ENCODE measurements around the gene RPL23. TPM values are rescaled to one million over a fixed set of nuclear protein-coding genes. Genes with fewer than 3 reads are reported as not detected.
A peak's percentile ranks its signal among the peaks of the same experiment; 100 is the strongest.

RPL23 gene
- total and polyA plus RNA-seq, 9 of the 15 experiments (the other 6 are each of a cell fraction or from before 2014, with no cell fraction given): 1,745 to 3,667 (median 3,096) TPM

- TF ChIP-seq HMGN3 (IDR thresholded peaks at IDR 0.05; ENCODE audit: borderline replicate concordance, extremely low read depth, insufficient read length, low read depth, low read length): no peak
- TF ChIP-seq, protein P1, sequence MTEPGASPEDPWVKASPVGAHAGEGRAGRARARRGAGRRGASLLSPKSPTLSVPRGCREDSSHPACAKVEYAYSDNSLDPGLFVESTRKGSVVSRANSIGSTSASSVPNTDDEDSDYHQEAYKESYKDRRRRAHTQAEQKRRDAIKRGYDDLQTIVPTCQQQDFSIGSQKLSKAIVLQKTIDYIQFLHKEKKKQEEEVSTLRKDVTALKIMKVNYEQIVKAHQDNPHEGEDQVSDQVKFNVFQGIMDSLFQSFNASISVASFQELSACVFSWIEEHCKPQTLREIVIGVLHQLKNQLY (CRISPR knock-in tag; conservative IDR thresholded peaks at IDR 0.05): no peak
- no peak for TF ChIP-seq CHD1 (IDR thresholded peaks at IDR 0.05; ENCODE audit: low read length)
- TF ChIP-seq CC2D1A (IDR thresholded peaks at IDR 0.05): no peak
- TF ChIP-seq, protein P2, sequence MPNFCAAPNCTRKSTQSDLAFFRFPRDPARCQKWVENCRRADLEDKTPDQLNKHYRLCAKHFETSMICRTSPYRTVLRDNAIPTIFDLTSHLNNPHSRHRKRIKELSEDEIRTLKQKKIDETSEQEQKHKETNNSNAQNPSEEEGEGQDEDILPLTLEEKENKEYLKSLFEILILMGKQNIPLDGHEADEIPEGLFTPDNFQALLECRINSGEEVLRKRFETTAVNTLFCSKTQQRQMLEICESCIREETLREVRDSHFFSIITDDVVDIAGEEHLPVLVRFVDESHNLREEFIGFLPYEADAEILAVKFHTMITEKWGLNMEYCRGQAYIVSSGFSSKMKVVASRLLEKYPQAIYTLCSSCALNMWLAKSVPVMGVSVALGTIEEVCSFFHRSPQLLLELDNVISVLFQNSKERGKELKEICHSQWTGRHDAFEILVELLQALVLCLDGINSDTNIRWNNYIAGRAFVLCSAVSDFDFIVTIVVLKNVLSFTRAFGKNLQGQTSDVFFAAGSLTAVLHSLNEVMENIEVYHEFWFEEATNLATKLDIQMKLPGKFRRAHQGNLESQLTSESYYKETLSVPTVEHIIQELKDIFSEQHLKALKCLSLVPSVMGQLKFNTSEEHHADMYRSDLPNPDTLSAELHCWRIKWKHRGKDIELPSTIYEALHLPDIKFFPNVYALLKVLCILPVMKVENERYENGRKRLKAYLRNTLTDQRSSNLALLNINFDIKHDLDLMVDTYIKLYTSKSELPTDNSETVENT (CRISPR knock-in tag; IDR thresholded peaks at IDR 0.05): no peak
- no peak for TF ChIP-seq NR3C1 (CRISPR knock-in tag; IDR thresholded peaks at IDR 0.05)
- TF ChIP-seq RNF2 (IDR thresholded peaks at IDR 0.05): peak; percentile 78; the same call in 1 of the 2 replicates
- no peak for TF ChIP-seq SREBF1 (IDR thresholded peaks at IDR 0.05; ENCODE audit: borderline replicate concordance, low read depth, low read length)
- TF ChIP-seq, protein P3, sequence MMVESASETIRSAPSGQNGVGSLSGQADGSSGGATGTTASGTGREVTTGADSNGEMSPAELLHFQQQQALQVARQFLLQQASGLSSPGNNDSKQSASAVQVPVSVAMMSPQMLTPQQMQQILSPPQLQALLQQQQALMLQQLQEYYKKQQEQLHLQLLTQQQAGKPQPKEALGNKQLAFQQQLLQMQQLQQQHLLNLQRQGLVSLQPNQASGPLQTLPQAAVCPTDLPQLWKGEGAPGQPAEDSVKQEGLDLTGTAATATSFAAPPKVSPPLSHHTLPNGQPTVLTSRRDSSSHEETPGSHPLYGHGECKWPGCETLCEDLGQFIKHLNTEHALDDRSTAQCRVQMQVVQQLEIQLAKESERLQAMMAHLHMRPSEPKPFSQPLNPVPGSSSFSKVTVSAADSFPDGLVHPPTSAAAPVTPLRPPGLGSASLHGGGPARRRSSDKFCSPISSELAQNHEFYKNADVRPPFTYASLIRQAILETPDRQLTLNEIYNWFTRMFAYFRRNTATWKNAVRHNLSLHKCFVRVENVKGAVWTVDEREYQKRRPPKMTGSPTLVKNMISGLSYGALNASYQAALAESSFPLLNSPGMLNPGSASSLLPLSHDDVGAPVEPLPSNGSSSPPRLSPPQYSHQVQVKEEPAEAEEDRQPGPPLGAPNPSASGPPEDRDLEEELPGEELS (CRISPR knock-in tag; IDR thresholded peaks at IDR 0.05; ENCODE audit: borderline replicate concordance): no peak
- TF ChIP-seq ZHX1 (conservative IDR thresholded peaks at IDR 0.05; ENCODE audit: low read length): no peak
- peak; percentile 71 for TF ChIP-seq ATF7 (IDR thresholded peaks at IDR 0.05)
- TF ChIP-seq RFX5 (IDR thresholded peaks at IDR 0.05; ENCODE audit: low read depth, low read length): no peak
- TF ChIP-seq SMARCB1 (IDR thresholded peaks at IDR 0.05; ENCODE audit: insufficient read length, low read depth): no peak
- no peak for TF ChIP-seq ZNF12 (CRISPR knock-in tag; IDR thresholded peaks at IDR 0.05)
- peak; percentile 31; the same call in 1 of the 2 replicates for TF ChIP-seq ZBTB2 (IDR thresholded peaks at IDR 0.05)
- TF ChIP-seq STAG1 (CRISPR knock-in tag; IDR thresholded peaks at IDR 0.05; ENCODE audit: borderline replicate concordance): no peak
- TF ChIP-seq TAF9B (IDR thresholded peaks at IDR 0.05; ENCODE audit: partially characterized antibody): no peak
Measured at GRCh38 chr17:38900978-38901656, 47.6 kb upstream of the RPL23 start (continued).
